ENCODE data around the gene PTRH1. TPM values are rescaled to one million over a fixed set of nuclear protein-coding genes. Genes with fewer than 3 reads are reported as not detected.

The PTRH1 gene
- total and polyA plus RNA-seq, 2 of the 4 experiments (the other 2 are of a cell fraction), result 5.4 to 14.8 TPM

GRCh38 chr9:127698985-127699670 lies 16.3 kb downstream of the PTRH1 start:
- no peak overlapping the region for H2BK120ac ChIP-seq (ENCODE audit: low read depth, low read length)
- H2AK9ac ChIP-seq (replicated peaks; ENCODE audit: low read depth, low read length, poor library complexity), result peak overlapping the region; percentile 77
- 0 out of 2 replicates have a peak overlapping the region, but pooled peaks have one; percentile 12 for H3K27ac ChIP-seq (ENCODE audit: insufficient read depth, low read length)
- H3K4me1 ChIP-seq (ENCODE audit: control insufficient read depth, insufficient read depth, low read length), result no peaks in the 10 kb centered on the region
- H3K9ac ChIP-seq (ENCODE audit: low read depth, low read length), result no peak overlapping the region
- H3K4ac ChIP-seq (ENCODE audit: low read depth, low read length), result peak overlapping the region; percentile 65
- no peak overlapping the region for H2BK20ac ChIP-seq (ENCODE audit: low read depth, low read length)
- POLR2A ChIA-PET (ENCODE audit: unreplicated experiment), result no interaction called here
- no peak overlapping the region for H2BK5ac ChIP-seq (ENCODE audit: low read depth, low read length, poor library complexity, severe bottlenecking)
- H2AK5ac ChIP-seq (ENCODE audit: low read depth, low read length), result no peak overlapping the region; the same call in 1 of the 2 replicates
- no peaks in the 10 kb centered on the region for H3K79me1 ChIP-seq (ENCODE audit: low read depth in 1 of 2, low read length in 2 of 2)
- H2BK15ac ChIP-seq (ENCODE audit: low read depth, low read length), result no peak overlapping the region
- H3K36me3 ChIP-seq (ENCODE audit: control insufficient read depth, insufficient read depth, low read length), result no peaks in the 10 kb centered on the region
- TF ChIP-seq USF2 (IDR thresholded peaks at IDR 0.05; ENCODE audit: low read depth, low read length), result no peak; the same call in 1 of the 2 replicates
- TF ChIP-seq FOS (IDR thresholded peaks at IDR 0.05; ENCODE audit: low read depth, low read length), result no peak
- TF ChIP-seq MXI1 (IDR thresholded peaks at IDR 0.05; ENCODE audit: borderline replicate concordance, low read depth, low read length), result no peak
- no peak for TF ChIP-seq MAFK (IDR thresholded peaks at IDR 0.05; ENCODE audit: low read depth, low read length)
- TF ChIP-seq RAD21 (IDR thresholded peaks at IDR 0.05; ENCODE audit: low read length), result no peak
- no peaks in the 10 kb centered on the region for H4K20me1 ChIP-seq (ENCODE audit: insufficient read depth, low read length)
- H3K9me3 ChIP-seq (ENCODE audit: control insufficient read depth, insufficient read depth, low read length), result no peaks in the 10 kb centered on the region
- H3K56ac ChIP-seq (ENCODE audit: extremely low read depth, insufficient read depth, low read length), result no peak overlapping the region
- H4K8ac ChIP-seq (ENCODE audit: low read depth in 2 of 2, low read length in 2 of 2), result peak overlapping the region; percentile 88 to 91
- intact Hi-C loops (cut with micrococcal nuclease), result no loop called here
- peak overlapping the region; percentile 27; the same call in 1 of the 2 replicates for H3K4me3 ChIP-seq (ENCODE audit: insufficient read depth, low read depth, low read length)
- CTCF ChIA-PET, result no interaction called here
- 21% methylated on average over 26 of the region's 41 CpGs; no CpG with 5 or more reads in 1 of the 2 experiments for WGBS, 2 experiments (ENCODE audit: extremely low coverage in 2 of 2, insufficient read length in 1 of 2)
- peak overlapping the region; percentile 65 for H3K4me2 ChIP-seq (ENCODE audit: low read depth, low read length)
- H3K23ac ChIP-seq (ENCODE audit: low read depth, low read length), result no peak overlapping the region
- in situ Hi-C loops (cut with MboI; ENCODE audit: low sequenced_read_pairs), result no loop called here
- H3K27me3 ChIP-seq (ENCODE audit: control insufficient read depth, insufficient read depth, low read length), result no peaks in the 10 kb centered on the region; the same call in 1 of the 2 replicates
- peak; percentile 92 for DNase-seq
- peak overlapping the region; percentile 66 for H4K91ac ChIP-seq (ENCODE audit: insufficient read depth, low read depth, low read length)
- no TSS peak for BruUV-seq (replicated peaks)
- peak; percentile 98 for ATAC-seq (ENCODE audit: low read depth)
- H3K9me1 ChIP-seq (ENCODE audit: insufficient read depth, low read length), result no peaks in the 10 kb centered on the region; the same call in none of the 2 replicates
- peak overlapping the region; percentile 69; the same call in 1 of the 2 replicates for H3K18ac ChIP-seq (ENCODE audit: low read depth, low read length)
- peak overlapping the region; percentile 92 for H2AFZ ChIP-seq (replicated peaks; ENCODE audit: low read length, poor library complexity)
- dilution Hi-C loops (cut with HindIII; ENCODE audit: low sequenced_read_pairs, unreplicated experiment), result no loop called here
- H3K14ac ChIP-seq (replicated peaks; ENCODE audit: low read depth, low read length), result no peak overlapping the region; the same call in 1 of the 2 replicates
- H4K5ac ChIP-seq (ENCODE audit: low read depth, low read length), result peak overlapping the region; percentile 95

All from IMR-90 (cell line).